Measurements from ENCODE around the gene SLC34A3.

Gene SLC34A3

GRCh38 chr9:137223078-137223970, 7.4 kb upstream of the SLC34A3 start:
- TF ChIP-seq POLR2AphosphoS5 (IDR thresholded peaks at IDR 0.05; ENCODE audit: low read depth, low read length) (peak; percentile 89), SIN3A (IDR thresholded peaks at IDR 0.05; ENCODE audit: borderline replicate concordance, insufficient read depth, low read length) (no peak), TAF1 (IDR thresholded peaks at IDR 0.05; ENCODE audit: borderline replicate concordance, insufficient read depth, low read length) (peak; percentile 55; the same call in 1 of the 2 replicates)

- no peak for TF ChIP-seq FOXP2 (optimal IDR thresholded peaks at IDR 0.05; ENCODE audit: borderline replicate concordance, extremely low read depth, extremely low read length, insufficient read depth)
- TF ChIP-seq TAF1 (IDR thresholded peaks at IDR 0.05; ENCODE audit: borderline replicate concordance, insufficient read depth, low read length): no peak
- TF ChIP-seq SIN3A (IDR thresholded peaks at IDR 0.05; ENCODE audit: borderline replicate concordance, insufficient read depth, low read length): no peak
- TF ChIP-seq POLR2AphosphoS5 (IDR thresholded peaks at IDR 0.05; ENCODE audit: low read depth, low read length): no peak
- no peak for TF ChIP-seq REST (IDR thresholded peaks at IDR 0.05; ENCODE audit: insufficient read depth in 1 of 2, low read depth in 2 of 2, low read length in 2 of 2)
Measured at GRCh38 chr9:137224830-137225694, 5.6 kb upstream of the SLC34A3 start, which contains the start of gene CYSRT1. CYSRT1 (plus strand) TSS chr9:137225174; CDS start chr9:137225622, 448 bp downstream.

GRCh38 chr9:137225699-137226331, 4.9 kb upstream of the SLC34A3 start:
- no peak for TF ChIP-seq REST (IDR thresholded peaks at IDR 0.05; ENCODE audit: insufficient read depth in 1 of 2, low read depth in 2 of 2, low read length in 2 of 2)
- no peak for TF ChIP-seq SIN3A (IDR thresholded peaks at IDR 0.05; ENCODE audit: borderline replicate concordance, insufficient read depth, low read length)
- TF ChIP-seq FOXP2 (optimal IDR thresholded peaks at IDR 0.05; ENCODE audit: borderline replicate concordance, extremely low read depth, extremely low read length, insufficient read depth): no peak
- no peak for TF ChIP-seq POLR2AphosphoS5 (IDR thresholded peaks at IDR 0.05; ENCODE audit: low read depth, low read length)
- no peak for TF ChIP-seq TAF1 (IDR thresholded peaks at IDR 0.05; ENCODE audit: borderline replicate concordance, insufficient read depth, low read length)

GRCh38 chr9:137226338-137227053, 4.2 kb upstream of the SLC34A3 start:
- no peak for TF ChIP-seq SIN3A (IDR thresholded peaks at IDR 0.05; ENCODE audit: borderline replicate concordance, insufficient read depth, low read length)
- no peak for TF ChIP-seq POLR2AphosphoS5 (IDR thresholded peaks at IDR 0.05; ENCODE audit: low read depth, low read length)
- no peak for TF ChIP-seq FOXP2 (optimal IDR thresholded peaks at IDR 0.05; ENCODE audit: borderline replicate concordance, extremely low read depth, extremely low read length, insufficient read depth)
- no peak for TF ChIP-seq REST (IDR thresholded peaks at IDR 0.05; ENCODE audit: insufficient read depth in 1 of 2, low read depth in 2 of 2, low read length in 2 of 2)
- no peak for TF ChIP-seq TAF1 (IDR thresholded peaks at IDR 0.05; ENCODE audit: borderline replicate concordance, insufficient read depth, low read length)

All from PFSK-1 (cell line).